OCI-LY3 (cell line): ENCODE results near the gene CHRM5.

Experiments
- EZH2phosphoT487 ChIP-seq: fragments of 200-600 bp; shearing (Covaris generic); IDR thresholded peaks from 2 replicates; pipeline ENCODE4 v1.6.1; 2018; ENCODE audit warnings: antibody characterized with exemption, mixed run types, low read depth
- TF ChIP-seq, protein P1 (sequence below): fragments of 200-600, 300-600 bp; sonication (generic); IDR thresholded peaks from 2 replicates; pipeline ENCODE4 v1.5.1; 2014; ENCODE audit warnings: antibody characterized with exemption, low read length, low read depth

DNA sequence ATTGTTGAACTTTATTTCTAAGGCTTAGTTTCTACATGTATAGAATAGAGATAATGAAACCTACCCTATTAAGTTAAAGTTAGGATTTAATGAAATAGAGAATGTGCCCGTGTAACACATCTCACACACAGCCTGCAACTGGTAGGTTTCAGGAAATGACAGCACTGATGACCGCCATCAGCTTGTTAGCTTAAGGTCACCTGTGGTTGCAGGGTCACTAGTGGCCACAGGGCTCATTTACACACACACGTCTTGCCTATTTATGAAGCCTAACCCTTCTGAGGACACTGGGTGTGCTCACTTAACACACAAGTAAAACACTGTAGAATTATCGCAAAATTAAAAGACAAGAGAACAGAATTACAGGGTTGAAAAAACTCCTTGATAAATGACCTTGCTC, 20.1 kb downstream of the CHRM5 start:
- TF ChIP-seq, protein P1, sequence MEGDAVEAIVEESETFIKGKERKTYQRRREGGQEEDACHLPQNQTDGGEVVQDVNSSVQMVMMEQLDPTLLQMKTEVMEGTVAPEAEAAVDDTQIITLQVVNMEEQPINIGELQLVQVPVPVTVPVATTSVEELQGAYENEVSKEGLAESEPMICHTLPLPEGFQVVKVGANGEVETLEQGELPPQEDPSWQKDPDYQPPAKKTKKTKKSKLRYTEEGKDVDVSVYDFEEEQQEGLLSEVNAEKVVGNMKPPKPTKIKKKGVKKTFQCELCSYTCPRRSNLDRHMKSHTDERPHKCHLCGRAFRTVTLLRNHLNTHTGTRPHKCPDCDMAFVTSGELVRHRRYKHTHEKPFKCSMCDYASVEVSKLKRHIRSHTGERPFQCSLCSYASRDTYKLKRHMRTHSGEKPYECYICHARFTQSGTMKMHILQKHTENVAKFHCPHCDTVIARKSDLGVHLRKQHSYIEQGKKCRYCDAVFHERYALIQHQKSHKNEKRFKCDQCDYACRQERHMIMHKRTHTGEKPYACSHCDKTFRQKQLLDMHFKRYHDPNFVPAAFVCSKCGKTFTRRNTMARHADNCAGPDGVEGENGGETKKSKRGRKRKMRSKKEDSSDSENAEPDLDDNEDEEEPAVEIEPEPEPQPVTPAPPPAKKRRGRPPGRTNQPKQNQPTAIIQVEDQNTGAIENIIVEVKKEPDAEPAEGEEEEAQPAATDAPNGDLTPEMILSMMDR: no peak
- no peak for TF ChIP-seq EZH2phosphoT487
